Cardiac fibroblast (primary cell): ENCODE measurements around the gene ARHGAP26.

Experiments
- DNase-seq, 2 donors: peaks; one replicate each; pipeline versions ENCODE4 v3.0.0 to v3.0.0-alpha.2; 2010; ENCODE audit warnings: low read depth in 2 of 2
- H3K4me3 ChIP-seq, 2 donors: replicated peaks in 1 of 2; 1 replicate in 1 of 2; 2 replicates in 1 of 2; pipeline ENCODE4 v1.5.1; 2011; ENCODE audit warnings: low read depth in 2 of 2, low read length in 2 of 2, mild to moderate bottlenecking in 2 of 2, moderate library complexity in 1 of 2
- CTCF ChIP-seq: IDR thresholded peaks from one replicate; pipeline ENCODE4 v1.5.1; 2011; ENCODE audit warnings: low read depth, mild to moderate bottlenecking, low read length, inconsistent platforms

Gene ARHGAP26

DNA sequence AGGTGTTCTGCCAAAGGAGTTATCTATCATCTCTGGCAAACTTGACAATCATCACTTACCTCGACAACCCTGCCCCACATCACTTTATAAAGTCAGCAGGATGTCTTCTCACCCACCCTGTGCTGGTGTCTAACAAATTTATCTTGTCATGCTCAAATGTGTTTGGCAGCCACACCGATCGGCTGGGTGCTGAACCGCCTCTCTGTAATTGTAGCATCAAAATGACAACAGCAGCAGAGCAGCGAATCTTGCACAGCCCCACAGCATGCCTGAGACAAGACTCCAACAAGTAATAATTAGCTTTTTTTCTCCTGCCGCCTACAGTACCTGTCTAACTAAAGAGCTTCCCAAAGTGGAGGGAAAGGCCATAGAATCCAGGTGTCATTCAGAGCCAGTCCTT, 457.1 kb downstream of the ARHGAP26 start:
- no peak for DNase-seq
- no peak for TF ChIP-seq CTCF
- no peak overlapping the region for H3K4me3 ChIP-seq

DNA sequence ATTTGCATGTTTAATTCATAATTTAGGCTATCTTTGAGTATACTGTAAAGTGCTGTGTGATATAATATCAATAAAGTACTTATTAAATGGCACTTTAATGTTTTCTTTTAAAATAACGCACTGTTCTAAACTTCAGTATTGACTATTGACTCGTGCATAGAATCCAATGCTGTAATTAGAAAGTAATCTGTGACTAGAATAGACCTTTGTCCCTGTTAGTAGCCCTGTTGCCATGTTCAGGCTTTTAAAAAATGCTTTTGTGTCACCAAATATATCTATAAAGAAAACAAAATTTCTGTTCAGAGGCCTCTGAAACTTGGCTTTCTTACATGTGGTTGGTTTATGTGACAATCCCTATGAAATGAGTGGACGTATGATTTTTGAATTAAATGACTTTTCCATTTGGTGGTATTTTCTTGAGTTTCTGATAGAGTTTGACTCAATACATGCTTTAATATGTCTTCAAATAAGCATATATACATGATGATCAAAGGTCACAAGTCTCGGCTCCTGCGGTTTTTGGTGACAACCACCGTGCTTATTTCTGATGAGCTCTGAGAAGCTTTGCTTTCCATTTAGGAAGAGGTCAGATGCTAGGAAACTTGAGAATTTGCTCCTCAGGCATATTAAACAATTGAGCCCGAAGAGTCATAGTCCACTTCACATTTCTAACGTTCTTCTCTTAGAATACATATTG, 458.6 kb downstream of the ARHGAP26 start:
- no peak for TF ChIP-seq CTCF
- no peak for DNase-seq
- H3K4me3 ChIP-seq = no peak overlapping the region

- TF ChIP-seq CTCF = no peak
- DNase-seq = no peak
- H3K4me3 ChIP-seq = no peak overlapping the region
Measured at GRCh38 chr5:143229426-143229895, 459.3 kb downstream of the ARHGAP26 start.

DNA sequence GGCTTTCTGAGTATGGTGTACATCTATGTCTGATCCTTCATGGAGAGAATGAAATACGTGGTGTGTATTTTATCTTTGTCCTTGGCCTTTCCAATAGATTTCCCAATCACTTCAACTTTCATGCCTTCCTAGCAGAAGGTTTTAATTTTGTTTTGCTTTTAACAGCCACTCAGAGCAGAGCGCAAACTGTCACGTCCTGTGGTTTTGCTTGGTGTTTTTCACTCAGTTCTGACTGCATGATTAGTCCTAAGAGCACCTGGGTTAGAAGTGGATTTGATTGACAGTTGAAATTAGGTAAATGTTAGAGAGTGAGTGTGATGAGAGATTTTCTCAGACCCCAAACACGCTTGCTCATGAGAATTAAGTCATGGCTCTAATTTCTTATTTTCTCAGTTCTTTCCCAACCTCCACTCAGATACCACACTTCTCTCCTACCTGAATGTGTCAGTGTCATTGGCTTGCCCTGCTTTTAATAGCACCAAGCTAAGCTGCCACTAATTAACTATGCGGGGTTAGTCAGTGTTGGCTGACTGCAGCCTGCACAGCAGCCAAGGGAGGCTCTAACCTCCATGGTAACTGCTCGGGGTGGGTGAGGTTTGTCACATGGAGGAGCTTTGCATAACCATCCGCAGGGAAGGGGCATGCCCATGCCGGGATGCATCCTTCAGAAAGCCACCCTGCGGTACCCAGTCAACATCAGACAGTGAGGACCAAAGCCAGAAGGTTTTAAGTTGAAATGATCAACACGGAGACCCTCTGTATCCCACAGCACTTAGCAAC, 459.9 kb downstream of the ARHGAP26 start:
- no peak for TF ChIP-seq CTCF
- H3K4me3 ChIP-seq = no peak overlapping the region
- DNase-seq = no peak

GRCh38 chr5:143230676-143230996, 460.5 kb downstream of the ARHGAP26 start:
- TF ChIP-seq CTCF = no peak
- H3K4me3 ChIP-seq = no peak overlapping the region
- no peak for DNase-seq

DNA sequence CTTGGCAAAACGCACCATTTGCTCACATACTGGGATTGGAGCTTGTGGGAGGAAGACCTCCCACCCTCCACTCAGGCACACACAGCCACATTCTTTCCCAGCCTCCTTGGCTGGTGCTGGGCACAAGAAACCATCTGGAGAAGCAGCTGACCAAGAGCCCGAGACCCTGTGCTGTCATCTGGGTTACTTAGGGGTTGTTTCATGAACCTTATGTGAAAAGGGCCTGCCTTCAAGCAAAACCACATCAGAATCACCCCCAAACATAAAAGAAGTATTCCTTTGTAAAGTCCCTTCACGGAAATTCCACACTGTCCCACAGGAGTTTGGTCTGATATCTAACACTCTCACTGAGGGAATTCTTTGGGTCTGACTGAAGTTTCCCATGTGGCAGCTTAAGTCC, 461.2 kb downstream of the ARHGAP26 start:
- no peak for TF ChIP-seq CTCF
- peak; percentile 40 to 45 for DNase-seq
- no peak overlapping the region for H3K4me3 ChIP-seq
